ENCODE results near the gene APOBEC3C.
A peak's percentile ranks its signal among the peaks of the same experiment; 100 is the strongest.
"Not testable (repeated sequence)": the region's sequence is repeated elsewhere in the genome, so short reads cannot be mapped to it uniquely, and the experiment has no call there.

APOBEC3C gene

DNA sequence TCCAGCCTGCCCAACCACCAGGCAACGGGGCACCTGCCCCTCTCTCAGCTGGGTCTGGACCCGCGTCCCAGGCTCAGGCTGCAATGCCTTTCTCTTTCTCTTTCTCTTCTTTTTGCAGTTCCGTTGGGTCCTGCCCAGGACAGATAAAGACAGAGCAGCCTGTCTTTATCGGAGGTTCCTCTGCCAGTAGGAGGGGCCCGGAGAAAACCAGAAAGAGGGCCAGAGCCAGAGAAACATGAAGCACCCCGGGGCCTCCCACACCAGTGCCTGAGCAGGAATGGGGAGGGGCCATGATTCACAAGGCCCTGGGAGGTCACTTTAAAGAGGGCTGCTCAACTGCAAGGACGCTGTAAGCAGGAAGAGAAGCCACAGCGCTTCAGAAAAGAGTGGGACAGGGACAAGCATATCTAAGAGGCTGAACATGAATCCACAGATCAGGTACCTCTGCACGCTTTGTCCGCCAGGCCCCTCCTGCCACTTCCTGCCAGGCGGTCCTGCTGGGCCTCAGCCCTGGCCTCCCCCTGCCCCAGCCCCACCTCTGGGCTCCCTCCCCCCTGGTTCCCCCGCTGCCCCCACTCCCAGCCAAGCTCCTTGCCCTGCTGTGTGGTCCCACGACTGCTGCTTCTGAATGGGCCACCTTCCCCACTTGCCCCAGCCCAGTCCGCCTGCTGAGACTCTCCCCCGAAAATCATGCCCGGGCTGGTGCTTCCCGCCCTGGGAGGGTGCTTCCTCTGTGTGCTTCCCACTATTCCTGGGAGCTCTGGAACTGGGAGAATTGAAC is at the start of gene APOBEC3C:
APOBEC3C (plus strand) TSS at position 316 of the 781 bp plus-strand sequence; CDS start at position 422, 106 bp downstream.
- peak; percentile 45 for DNase-seq

- no peak for DNase-seq
Observed at GRCh38 chr22:38964306-38964705, 49.8 kb upstream of the APOBEC3C start.

GRCh38 chr22:38964989-38965388 is 49.1 kb upstream of the APOBEC3C start:
- DNase-seq: no peak

DNA sequence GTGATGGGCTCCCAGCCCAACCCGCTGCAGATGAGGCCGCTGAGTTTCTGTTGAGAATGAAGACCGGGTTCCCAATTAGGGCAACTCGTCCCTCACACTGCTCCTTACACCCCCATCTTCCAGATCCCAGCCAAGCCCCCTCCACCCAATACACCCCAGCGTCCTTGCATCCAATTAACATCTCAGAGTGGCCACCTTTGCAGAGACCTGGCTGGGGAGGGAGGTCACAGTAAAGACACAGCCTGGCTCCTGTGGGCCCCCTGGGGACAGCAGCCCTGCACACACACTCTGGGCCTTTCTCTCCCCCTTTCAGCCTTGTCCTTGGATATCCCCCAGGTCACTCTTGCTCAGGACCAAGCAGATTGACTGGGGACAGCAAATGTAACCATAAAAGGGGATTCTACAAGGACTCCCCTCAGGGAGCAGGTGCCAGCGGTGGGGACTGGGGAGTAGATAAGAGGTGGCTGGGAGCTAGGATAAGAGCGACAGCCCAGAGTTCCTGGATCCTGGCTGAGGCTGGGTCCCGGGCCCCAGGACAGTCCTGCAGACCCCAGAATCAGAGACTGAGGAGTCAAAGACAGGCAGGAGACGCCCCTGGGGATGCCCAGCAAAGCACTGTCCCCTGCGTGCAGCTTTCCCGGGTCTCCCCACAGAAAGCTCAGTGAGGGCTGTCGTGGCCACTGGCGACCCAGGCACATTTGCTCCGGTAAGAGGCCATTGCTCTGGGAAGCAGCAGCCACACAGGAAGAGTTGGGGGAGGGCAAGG is 48.3 kb upstream of the APOBEC3C start:
- no peak for DNase-seq

- no peak for DNase-seq
Observed at GRCh38 chr22:38966380-38966702, 47.7 kb upstream of the APOBEC3C start.

- no peak for DNase-seq
Observed at GRCh38 chr22:38966942-38967341, 47.1 kb upstream of the APOBEC3C start.

- no peak for DNase-seq
Observed at GRCh38 chr22:38967451-38968450, 46.3 kb upstream of the APOBEC3C start.

- DNase-seq: no peak
Observed at GRCh38 chr22:38968801-38969200, 45.3 kb upstream of the APOBEC3C start.

DNA sequence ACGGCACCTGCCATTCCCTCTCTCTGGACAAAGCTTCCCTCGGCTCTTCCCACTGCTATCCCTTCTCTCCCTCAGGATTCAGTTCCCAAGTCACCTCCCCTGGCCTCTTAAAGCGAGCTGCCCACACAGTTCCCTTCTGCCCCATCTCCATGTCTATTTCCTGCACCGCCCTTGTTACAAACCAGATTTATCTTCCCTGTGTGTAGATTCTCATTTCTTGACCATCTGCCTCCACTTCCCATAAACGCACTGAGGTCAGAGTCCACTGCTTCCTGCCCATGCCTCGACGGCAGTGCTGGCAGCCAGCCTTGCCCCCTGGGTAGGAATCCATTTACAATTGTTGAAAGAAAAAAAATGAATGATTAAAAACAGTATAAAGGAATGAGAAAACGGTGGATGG is 43.5 kb upstream of the APOBEC3C start:
- no peak for DNase-seq

DNA sequence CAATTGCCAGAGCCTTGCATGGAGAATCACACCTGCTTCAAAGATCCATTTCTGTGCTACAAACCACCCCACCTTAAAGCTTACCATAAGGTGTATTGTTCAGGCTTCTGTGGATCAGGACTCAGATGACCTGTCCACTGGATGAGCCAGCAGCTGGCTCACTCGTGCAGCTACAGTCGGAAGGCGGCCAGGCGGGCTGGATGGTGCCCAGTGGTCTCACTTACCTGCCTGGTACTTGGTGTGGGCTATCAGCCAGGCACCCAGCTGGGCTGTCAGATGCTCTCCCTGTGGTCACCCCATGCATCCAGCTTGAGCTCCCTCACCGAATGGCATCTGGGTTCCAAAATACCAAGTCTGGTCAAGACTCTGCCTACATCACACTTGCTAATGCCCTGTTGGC is 42.9 kb upstream of the APOBEC3C start:
- DNase-seq: no peak

DNA sequence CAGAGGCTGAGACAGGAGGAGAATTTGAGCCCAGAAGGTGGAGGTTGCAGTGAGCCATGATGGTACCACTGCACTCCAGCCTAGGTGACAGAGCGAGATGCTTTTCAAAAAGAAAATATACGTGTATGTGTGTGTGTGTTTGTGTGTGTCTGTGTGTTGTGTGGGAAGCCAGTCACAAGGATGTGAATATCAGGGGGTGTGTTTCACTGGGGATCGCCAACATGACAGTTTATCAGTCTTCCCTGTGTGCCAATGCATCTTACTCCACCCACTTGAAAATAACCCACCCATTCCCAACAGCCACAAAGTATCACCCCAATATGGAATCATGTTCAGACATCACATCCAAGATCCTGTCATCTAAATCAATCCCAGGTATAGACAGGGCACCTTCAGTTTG is 42.3 kb upstream of the APOBEC3C start:
- DNase-seq: no peak

- no peak for DNase-seq
Observed at GRCh38 chr22:38972558-38972957, 41.5 kb upstream of the APOBEC3C start.

GRCh38 chr22:38973289-38974169 is 40.5 kb upstream of the APOBEC3C start:
- DNase-seq: no peak

GRCh38 chr22:38974170-38974825 is 39.8 kb upstream of the APOBEC3C start:
- no peak for DNase-seq

- DNase-seq: no peak
Observed at GRCh38 chr22:38974826-38975175, 39.3 kb upstream of the APOBEC3C start.

DNA sequence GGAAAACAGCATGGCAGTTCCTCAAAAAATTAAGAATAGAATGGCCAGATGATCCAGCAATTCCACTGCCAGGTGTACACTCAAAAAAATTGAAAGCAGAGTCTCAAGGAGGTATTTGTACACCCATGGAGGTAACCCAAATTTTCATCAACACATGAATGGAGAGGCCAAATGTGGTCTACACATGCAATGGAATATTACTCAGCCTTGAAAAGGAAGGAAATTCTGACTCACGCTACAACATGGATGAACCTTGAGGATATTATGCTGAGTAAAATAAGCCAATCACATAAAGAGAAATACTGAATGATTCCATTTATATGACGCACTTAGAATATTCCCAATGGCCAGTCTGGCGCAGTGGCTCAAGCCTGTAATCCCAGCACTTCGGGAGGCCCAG is 36.8 kb upstream of the APOBEC3C start:
- not testable (repeated sequence) for DNase-seq

DNA sequence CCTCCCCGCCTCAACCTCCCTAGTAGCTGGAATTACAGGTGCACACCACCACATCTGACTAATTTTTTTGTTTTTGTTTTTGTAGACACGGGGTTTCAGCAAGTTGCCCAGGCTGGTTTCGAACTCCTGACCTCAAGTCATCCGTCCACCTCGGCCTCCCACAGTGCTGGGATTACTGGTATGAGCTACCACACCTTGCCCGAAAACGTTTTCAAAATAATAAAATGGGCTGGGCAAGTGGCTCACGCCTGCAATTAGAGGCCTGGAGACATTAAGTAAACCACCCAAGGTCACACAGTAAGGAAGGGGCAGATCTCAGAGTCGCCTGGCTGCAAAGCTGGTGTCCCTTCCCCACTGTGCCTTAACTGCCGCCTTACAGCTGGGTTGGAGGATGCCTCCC is 33.5 kb upstream of the APOBEC3C start:
- DNase-seq: not testable (repeated sequence)

DNA sequence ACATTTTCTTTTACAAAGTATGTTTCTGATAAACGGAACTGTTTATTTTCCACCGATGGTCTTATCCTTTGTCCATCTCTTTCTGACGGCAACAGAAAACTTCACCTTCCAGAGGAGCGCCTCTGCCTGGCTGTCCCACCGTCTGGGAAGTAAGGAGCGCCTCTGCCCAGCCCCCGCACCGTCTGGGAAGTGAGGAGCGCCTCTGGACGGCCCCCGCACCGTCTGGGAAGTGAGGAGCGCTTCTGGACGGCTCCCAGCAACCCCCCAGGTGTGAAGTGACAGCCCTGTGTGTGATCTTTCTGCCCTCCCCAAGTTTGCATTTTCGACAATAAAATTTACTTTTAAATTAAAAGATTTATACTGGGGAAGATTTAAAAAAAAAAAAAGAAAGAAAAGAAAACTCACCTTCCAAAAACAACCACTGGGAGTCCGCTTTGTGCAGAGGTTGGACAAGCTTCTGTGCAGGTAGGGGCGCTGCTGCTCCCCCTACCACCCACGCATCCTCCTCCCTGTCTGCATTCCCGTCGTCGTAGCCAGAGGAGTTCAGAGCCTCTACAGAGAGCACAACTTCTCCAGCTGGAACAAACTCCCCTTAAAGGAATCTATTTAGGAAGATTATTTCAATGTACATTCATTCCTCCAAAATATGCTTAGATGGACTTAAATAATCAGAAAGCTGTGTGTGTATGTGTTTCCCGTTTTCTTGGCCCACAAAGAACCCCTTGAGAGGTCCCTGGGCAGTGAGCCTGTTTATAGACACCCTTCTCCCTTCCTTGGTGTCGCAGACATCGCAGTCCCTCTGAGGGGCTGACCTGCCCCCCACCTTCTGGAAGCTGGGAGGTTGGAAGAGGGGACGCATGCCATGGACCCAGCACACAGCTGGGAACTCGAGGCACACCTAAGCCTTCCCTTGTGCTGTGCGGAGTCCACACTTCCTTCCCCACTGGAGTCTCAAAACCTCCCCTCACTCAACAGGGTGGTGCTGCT is 32.8 kb upstream of the APOBEC3C start:
- DNase-seq: no peak

- no peak for DNase-seq
Observed at GRCh38 chr22:38981992-38982927, 31.8 kb upstream of the APOBEC3C start, which contains the start of gene APOBEC3B. APOBEC3B (plus strand) TSS chr22:38982347; CDS start chr22:38982454, 107 bp downstream.
